ENCODE results near the gene ZNF407.

ZNF407 gene

GRCh38 chr18:74826572-74826971 lies 228.9 kb downstream of the ZNF407 start:
- no peak for DNase-seq (ENCODE audit: low read depth in 3 of 3)

DNA sequence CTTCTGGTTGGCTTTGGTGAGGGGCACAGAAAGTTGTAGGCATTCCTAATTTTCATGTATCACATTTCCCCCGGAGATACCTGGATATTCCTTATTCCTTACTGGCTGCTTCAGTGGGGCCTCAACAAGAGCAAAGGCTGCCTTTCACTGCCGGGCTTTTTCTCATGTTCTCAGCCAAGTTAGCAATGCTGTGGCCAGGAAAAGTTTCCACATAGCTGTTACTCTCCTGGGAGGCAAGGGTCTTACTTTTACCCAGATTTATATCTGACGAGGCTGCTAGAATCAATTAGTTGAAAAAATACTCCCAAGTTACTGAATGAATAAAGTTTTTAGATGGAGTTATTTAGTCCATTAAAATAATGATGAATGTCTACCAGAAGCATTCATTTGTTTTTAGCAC lies 230.5 kb downstream of the ZNF407 start:
- no peak for DNase-seq (ENCODE audit: low read depth in 3 of 3)

DNA sequence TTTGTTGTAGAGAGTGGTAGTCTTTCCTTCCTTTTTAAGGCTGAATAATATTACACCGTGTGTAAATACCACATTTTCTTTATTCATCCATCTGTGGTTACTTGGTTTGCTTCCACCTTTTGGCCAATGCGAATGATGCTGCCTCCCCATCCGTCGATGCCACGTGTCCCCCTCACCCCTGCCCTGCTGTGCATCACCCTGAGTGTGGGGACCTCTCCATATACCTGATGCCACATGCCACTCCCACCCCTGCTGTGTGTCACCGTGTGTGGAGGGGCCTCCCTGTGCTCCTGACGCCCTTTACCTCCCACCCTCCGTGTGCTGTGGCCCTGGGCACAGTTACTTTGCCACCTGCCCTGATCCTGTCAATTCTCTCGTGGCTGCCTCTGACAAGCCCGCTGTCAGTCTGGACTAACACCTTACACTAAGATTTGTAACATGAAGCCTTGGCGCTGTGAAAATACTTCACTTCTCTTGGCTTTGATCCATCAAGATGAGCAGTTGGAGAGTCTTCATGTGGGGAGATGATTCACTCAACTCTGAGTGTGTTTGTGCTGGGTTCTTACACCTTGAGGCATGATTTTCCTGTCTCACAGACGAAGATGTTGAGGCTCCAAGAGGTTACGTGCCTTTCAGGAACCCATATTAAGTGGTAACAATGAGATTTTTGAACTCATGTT lies 234.0 kb downstream of the ZNF407 start:
- DNase-seq (ENCODE audit: low read depth in 3 of 3): no peak

- DNase-seq (ENCODE audit: low read depth in 3 of 3): no peak
These were observed 234.7 kb downstream of the ZNF407 start for GRCh38 chr18:74832381-74832780.

GRCh38 chr18:74832999-74833398 lies 235.3 kb downstream of the ZNF407 start:
- no peak for DNase-seq (ENCODE audit: low read depth in 3 of 3)

GRCh38 chr18:74834424-74835309 lies 237.0 kb downstream of the ZNF407 start:
- no peak for DNase-seq (ENCODE audit: low read depth in 3 of 3)

- no peak for DNase-seq (ENCODE audit: low read depth in 3 of 3)
These were observed 238.8 kb downstream of the ZNF407 start for GRCh38 chr18:74836296-74837139.

DNA sequence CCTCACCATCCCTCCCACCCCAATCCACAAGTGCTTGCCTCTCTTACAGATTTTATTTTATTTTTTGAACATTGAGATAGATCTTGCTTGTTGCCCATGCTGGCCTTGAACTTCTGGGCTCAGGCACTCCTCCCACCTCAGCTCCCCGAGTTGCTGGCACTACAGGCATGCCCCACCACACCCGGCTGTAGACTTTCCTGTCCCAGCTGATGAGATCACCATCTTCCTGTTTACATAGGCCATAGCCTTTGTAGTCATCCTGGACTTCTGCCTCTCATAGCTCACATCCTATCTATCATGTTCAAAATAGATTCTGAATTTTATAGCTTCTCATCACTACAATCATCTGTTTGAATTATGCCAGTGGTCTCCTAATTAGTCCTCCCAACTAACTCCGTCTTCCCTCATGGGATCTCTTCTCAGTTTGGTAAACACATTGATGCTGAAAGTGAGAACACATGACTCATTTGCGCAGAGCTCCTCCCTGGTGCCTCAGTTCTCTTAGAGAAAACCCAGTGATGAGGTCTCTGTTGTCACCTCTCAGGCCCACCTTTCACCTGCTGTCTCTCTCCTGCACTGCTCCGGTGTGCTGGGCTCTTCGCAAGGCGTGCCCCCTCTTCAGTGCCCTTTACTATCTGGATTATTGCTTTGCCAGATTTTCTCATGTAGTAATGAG lies 243.0 kb downstream of the ZNF407 start:
- no peak for DNase-seq (ENCODE audit: low read depth in 3 of 3)

DNA sequence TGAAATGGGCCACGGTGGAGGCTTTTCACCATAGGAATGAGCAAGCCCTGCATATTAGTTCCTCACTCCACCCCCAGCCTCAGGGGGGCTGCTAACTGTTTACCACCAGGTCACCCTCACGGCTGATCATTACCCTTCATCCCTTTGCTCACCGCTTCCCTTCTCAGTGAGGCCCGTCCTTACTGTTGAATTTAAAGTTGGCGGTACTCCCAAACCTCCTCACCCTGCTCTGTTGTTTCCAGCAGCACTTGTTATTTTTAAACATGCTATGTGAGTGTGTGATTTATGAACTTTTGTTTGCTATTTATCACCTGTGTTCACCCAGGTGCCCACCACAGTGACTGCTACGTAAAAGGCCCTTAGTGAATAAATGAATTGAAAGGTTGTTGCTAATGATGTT lies 243.6 kb downstream of the ZNF407 start:
- no peak for DNase-seq (ENCODE audit: low read depth in 3 of 3)

DNA sequence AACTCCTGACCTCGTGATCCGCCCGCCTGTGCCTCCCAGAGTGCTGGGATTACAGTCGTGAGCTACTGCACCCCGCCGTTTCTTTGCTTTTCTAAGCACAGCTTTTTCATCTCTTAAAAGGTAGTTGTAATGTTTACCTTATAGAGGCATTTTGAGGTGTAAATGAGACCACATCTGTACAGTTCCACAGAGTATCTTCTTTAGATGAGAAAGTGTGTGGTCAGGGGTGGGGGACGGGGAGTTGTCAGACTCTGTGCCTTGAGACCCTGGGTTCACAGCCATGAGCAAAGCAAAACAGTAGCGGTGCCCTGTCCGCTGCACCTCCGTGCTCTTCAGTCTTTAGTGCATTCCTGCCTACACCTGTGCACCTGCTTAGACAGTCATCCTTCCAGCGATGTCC lies 251.6 kb downstream of the ZNF407 start:
- no peak for DNase-seq (ENCODE audit: low read depth in 3 of 3)

GRCh38 chr18:74856434-74856833 lies 258.8 kb downstream of the ZNF407 start:
- no peak for DNase-seq (ENCODE audit: low read depth in 3 of 3)

DNA sequence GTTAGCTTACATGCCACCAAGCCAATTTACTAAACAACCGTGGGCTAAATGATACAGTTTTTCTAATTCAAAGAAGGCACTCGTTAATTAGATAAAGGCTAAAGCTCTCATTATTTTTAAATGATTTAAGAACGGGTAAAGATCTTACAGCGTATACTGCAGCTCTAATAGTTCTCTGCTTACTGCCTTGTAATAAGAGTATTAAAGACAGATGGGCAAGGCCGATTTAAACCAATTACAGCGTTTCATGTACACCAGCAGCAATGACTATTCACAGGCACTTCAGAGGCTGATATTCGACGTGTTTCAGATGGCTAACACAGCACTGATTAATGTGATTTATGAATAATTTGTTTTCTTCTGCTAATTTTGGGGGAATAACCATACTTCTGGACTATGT lies 259.3 kb downstream of the ZNF407 start:
- no peak for DNase-seq (ENCODE audit: low read depth in 3 of 3)

GRCh38 chr18:74857901-74858300 lies 260.2 kb downstream of the ZNF407 start:
- DNase-seq (ENCODE audit: low read depth in 3 of 3): no peak

DNA sequence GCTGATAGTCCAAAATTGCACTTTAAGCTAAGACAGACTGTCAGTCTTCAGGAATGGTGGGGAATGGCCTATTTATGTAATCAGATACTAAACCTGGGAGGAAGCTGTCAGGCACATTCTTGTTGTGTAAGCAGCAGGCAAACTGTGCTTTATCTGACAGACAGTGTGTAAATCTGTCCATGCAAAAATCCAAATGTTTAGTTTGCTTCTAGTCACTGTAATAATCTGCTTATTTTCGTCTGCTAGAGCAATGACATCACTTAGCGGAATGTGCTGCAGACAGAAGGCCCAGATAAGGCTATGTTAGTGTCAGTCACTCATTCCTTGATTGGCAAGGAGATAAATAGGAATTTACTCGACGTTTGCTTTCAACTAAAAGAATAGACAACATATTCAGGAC lies 263.5 kb downstream of the ZNF407 start:
- DNase-seq (ENCODE audit: low read depth in 3 of 3): no peak

- DNase-seq (ENCODE audit: low read depth in 3 of 3): no peak
These were observed 264.4 kb downstream of the ZNF407 start for GRCh38 chr18:74862094-74862493.

DNA sequence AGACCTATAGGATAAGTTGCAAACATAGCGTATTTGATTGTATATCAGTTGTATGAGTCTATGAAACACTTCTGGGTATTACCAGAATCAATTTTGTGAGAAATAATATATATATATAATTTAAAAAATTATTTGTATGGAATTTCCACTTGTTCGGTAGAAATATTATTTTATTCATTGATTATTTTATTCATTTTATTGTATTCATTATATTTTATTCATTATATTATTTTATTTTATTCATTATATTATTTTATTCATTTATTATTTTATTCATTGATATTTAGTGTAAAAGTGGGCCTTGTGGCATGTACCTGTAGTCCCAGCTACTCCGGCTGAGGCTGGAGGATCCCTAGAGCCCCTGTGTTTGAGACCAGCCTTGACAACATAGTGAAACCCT lies 268.9 kb downstream of the ZNF407 start:
- no peak for DNase-seq (ENCODE audit: low read depth in 3 of 3)

DNA sequence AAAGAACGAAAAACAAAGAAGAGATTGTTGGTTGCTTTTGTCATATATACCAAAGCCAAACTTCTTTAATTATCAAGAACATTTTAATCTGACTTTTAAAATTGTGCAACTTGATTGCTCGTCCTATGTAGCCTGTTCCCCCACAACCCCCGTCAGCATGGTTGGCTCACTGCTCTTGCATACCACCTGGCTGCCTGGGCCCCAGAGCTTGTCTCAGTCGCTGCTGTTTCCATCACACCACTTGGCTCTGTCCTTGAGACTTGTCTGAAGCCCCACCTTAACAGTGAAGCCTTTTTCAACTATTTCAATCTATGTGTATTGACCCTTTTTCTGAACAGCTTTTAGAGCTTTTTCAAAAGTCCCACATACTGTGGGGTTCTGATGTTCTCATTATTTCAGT lies 270.8 kb downstream of the ZNF407 start:
- no peak for DNase-seq (ENCODE audit: low read depth in 3 of 3)

DNA sequence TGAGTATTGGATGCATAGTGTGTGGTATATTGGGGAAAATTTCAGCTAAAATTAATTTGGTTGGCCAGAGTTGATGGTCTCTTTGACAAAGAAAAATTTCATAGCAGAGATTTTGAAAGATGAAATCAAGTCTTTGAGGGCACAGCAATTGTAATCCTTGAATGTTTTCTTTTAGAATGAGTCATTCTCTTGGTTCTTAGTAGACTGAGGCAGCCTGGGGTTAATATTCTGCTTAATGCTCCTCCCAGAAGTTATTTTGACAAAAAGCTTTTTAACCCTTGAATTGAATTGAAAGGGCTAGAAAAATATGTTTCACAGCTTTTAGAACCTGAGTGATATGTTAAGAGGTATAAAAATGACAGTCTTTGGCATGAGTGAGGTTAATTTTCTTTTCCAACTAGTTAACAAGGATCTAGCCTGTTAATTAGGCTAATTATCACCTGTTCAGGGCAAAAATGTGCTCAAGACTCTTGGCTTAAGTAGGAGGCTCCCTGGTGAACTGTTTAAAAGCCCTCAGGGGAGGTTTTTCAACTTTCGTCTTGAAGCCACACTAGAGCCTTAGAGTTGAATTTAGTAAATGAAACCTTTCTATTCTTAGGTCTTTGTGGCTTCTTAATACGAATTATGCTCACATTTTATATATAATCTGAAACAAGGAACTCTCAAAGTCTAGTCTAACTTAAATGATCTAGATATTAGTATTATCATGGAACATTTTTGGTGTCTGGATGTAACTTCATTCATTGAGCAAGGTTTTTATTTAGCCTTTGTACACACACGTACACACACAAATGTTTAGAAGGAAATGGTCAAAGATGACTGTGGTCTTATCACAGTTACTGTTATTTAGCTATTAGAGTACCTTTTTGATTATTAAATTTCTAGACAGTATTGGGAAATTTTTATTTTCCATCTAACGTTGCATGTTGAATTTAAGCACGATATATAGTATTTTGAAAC lies 272.5 kb downstream of the ZNF407 start:
- DNase-seq (ENCODE audit: low read depth in 3 of 3): no peak

GRCh38 chr18:74870950-74871349 lies 273.3 kb downstream of the ZNF407 start:
- no peak for DNase-seq (ENCODE audit: low read depth in 3 of 3)

GRCh38 chr18:74873629-74874028 lies 276.0 kb downstream of the ZNF407 start:
- DNase-seq (ENCODE audit: low read depth in 3 of 3): no peak

GRCh38 chr18:74874351-74874750 lies 276.7 kb downstream of the ZNF407 start:
- no peak for DNase-seq (ENCODE audit: low read depth in 3 of 3)
